K562 (cell line): Measurements from ENCODE around the gene GET3.

Source experiments
- NFIX ChIP-seq: fragments of 250-450 bp; sonication (Bioruptor Pico); IDR thresholded peaks from 2 replicates; pipeline ENCODE4 v1.4.0; 2020; ENCODE audit warnings: low read depth, mild to moderate bottlenecking, moderate library complexity
- NRF1 ChIP-seq, 2 experiments: fragments of 450-650 bp; IDR thresholded peaks in 1 of 2; conservative IDR thresholded peaks in 1 of 2; 2 replicates each; pipeline ENCODE4 v1.6.1; 2014; ENCODE audit warnings: mild to moderate bottlenecking in 2 of 2
- RCOR1 ChIP-seq, 2 experiments: IDR thresholded peaks; 2 replicates each; pipeline ENCODE4 v1.6.1; 2012; ENCODE audit warnings: low read depth in 2 of 2, low read length in 2 of 2, borderline replicate concordance in 1 of 2, improper control_type of control experiment in 1 of 2
- SP1 ChIP-seq: sonication (generic); formaldehyde crosslinking; IDR thresholded peaks from 2 replicates; pipeline ENCODE4 v1.8.1; 2022; ENCODE audit warnings: mild to moderate bottlenecking, missing genetic modification reagents
- TSC22D4 ChIP-seq: fragments of 450-650 bp; IDR thresholded peaks from 2 replicates; pipeline ENCODE4 v1.6.1; 2016; ENCODE audit warnings: missing genetic modification characterization, missing biosample characterization, control low read depth
- XRCC5 ChIP-seq: fragments of 200-400 bp; formaldehyde crosslinking; IDR thresholded peaks from 2 replicates; pipeline ENCODE4 v1.6.1; 2017; ENCODE audit warnings: low read depth, mild to moderate bottlenecking, low read length
- YBX1 ChIP-seq: fragments of 450-650 bp; IDR thresholded peaks from 2 replicates; pipeline ENCODE4 v1.7.1; 2016; ENCODE audit warnings: mild to moderate bottlenecking
- ZNF184 ChIP-seq: sonication (generic); formaldehyde crosslinking; IDR thresholded peaks from 2 replicates; pipeline ENCODE4 v1.5.0; 2020; ENCODE audit warnings: missing genetic modification reagents
- TF ChIP-seq, protein P1 (sequence below), 3 experiments: IDR thresholded peaks in 2 of 3; conservative IDR thresholded peaks in 1 of 3; 2 replicates each; pipeline ENCODE4 v1.5.1; 2011 to 2012; ENCODE audit warnings: low read length in 3 of 3, mild to moderate bottlenecking in 3 of 3, control low read depth in 2 of 3, improper control_type of control experiment in 1 of 3, inconsistent platforms in 1 of 3, low read depth in 1 of 3, mixed read lengths in 1 of 3, moderate library complexity in 1 of 3; ENCODE audit not compliant: insufficient read depth in 2 of 3
- TF ChIP-seq, protein P2 (sequence below), 2 experiments: fragments of 450-650 bp; formaldehyde crosslinking in 1 of 2; IDR thresholded peaks; 2 replicates each; pipeline versions ENCODE4 v1.4.0 to v1.6.1; 2014 to 2020; ENCODE audit warnings: mild to moderate bottlenecking in 2 of 2, borderline replicate concordance in 1 of 2, low read depth in 1 of 2

DNA sequence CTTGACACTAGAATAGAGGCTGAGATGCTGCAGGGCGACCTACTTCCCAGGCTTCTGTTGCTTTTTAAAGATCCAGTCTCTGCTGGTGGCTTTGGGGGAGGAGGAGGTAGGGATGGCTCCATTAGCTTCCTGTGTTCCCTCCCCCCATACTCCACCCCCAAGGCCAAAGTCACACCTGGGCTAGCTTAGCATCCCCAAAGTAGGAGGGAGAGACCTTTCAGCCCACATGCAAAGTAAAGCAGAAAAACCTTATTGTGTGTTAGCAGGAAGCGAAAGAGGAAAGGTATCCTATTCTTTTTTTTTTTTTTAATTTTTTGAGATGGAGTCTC lies 10.3 kb upstream of the GET3 start:
- TF ChIP-seq SP1 (CRISPR knock-in tag), result no peak
- TF ChIP-seq TSC22D4 (tag), result no peak
- no peak for TF ChIP-seq RCOR1 (IDR thresholded peaks at IDR 0.05; ENCODE audit: borderline replicate concordance in 1 of 2, low read depth in 2 of 2, low read length in 2 of 2)
- no peak for TF ChIP-seq YBX1
- TF ChIP-seq ZNF184 (CRISPR knock-in tag), result no peak
- TF ChIP-seq, protein P1, sequence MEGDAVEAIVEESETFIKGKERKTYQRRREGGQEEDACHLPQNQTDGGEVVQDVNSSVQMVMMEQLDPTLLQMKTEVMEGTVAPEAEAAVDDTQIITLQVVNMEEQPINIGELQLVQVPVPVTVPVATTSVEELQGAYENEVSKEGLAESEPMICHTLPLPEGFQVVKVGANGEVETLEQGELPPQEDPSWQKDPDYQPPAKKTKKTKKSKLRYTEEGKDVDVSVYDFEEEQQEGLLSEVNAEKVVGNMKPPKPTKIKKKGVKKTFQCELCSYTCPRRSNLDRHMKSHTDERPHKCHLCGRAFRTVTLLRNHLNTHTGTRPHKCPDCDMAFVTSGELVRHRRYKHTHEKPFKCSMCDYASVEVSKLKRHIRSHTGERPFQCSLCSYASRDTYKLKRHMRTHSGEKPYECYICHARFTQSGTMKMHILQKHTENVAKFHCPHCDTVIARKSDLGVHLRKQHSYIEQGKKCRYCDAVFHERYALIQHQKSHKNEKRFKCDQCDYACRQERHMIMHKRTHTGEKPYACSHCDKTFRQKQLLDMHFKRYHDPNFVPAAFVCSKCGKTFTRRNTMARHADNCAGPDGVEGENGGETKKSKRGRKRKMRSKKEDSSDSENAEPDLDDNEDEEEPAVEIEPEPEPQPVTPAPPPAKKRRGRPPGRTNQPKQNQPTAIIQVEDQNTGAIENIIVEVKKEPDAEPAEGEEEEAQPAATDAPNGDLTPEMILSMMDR (IDR thresholded peaks at IDR 0.05 in 2 of 3, conservative IDR thresholded peaks at IDR 0.05 in 1 of 3; ENCODE audit: insufficient read depth in 2 of 3, low read depth in 1 of 3, low read length in 3 of 3), result no peak
- no peak for TF ChIP-seq XRCC5
- TF ChIP-seq, protein P2, sequence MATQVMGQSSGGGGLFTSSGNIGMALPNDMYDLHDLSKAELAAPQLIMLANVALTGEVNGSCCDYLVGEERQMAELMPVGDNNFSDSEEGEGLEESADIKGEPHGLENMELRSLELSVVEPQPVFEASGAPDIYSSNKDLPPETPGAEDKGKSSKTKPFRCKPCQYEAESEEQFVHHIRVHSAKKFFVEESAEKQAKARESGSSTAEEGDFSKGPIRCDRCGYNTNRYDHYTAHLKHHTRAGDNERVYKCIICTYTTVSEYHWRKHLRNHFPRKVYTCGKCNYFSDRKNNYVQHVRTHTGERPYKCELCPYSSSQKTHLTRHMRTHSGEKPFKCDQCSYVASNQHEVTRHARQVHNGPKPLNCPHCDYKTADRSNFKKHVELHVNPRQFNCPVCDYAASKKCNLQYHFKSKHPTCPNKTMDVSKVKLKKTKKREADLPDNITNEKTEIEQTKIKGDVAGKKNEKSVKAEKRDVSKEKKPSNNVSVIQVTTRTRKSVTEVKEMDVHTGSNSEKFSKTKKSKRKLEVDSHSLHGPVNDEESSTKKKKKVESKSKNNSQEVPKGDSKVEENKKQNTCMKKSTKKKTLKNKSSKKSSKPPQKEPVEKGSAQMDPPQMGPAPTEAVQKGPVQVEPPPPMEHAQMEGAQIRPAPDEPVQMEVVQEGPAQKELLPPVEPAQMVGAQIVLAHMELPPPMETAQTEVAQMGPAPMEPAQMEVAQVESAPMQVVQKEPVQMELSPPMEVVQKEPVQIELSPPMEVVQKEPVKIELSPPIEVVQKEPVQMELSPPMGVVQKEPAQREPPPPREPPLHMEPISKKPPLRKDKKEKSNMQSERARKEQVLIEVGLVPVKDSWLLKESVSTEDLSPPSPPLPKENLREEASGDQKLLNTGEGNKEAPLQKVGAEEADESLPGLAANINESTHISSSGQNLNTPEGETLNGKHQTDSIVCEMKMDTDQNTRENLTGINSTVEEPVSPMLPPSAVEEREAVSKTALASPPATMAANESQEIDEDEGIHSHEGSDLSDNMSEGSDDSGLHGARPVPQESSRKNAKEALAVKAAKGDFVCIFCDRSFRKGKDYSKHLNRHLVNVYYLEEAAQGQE (IDR thresholded peaks at IDR 0.05; ENCODE audit: borderline replicate concordance), result no peak
- TF ChIP-seq, protein P2 (CRISPR knock-in tag; IDR thresholded peaks at IDR 0.05; ENCODE audit: low read depth), result no peak
- no peak for TF ChIP-seq NRF1 (conservative IDR thresholded peaks at IDR 0.05 in 1 of 2, IDR thresholded peaks at IDR 0.05 in 1 of 2)
- no peak for TF ChIP-seq NFIX (CRISPR knock-in tag)
